GM21825 (cell line): ENCODE data around the gene PTPRT.

Experiments used
- ATAC-seq: cut with Tn5 transposase; IDR thresholded peaks from one replicate; pipeline ENCODE4 v1.9.1; 2021; ENCODE audit warnings: mild to moderate bottlenecking, moderate library complexity; ENCODE audit not compliant: unreplicated experiment

PTPRT gene

DNA sequence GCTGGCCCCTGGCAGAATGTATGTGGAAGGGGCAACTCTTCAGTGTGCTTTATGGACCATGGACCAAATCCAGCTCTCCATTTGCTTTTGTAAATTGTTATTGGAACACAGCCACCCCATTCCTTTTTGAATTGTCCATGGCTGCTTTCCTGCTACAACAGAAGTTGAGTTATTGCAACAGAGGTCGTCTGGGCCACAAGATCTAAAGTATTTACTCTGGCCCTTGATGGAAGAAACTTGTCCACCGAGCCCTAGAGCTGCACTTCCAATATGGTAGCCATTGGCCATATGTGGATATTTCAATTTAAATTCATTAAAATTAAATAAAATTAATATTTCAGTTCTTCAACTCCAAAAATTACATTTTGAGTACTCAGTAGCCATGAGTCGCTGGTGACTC lies 543.5 kb downstream of the PTPRT start:
- ATAC-seq, result no peak

DNA sequence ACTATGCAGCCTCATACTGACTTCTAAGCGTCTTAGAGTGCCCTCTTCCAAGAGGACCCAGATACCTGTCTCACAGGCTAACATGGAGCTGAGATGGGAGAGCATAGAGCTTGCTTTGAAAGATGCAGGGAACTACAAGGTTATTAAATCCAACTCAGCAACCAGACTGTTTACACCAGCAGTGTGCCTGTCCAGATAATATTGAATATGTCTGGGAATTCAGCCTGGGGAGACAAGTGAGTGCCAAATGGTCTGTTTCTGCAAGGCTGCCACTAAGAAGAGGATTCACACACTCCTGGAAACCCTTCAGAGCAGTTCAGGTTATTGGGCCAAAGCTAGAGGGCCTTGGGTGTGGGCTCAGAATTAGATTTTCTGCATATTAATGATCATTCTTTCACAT lies 547.8 kb downstream of the PTPRT start:
- no peak for ATAC-seq

DNA sequence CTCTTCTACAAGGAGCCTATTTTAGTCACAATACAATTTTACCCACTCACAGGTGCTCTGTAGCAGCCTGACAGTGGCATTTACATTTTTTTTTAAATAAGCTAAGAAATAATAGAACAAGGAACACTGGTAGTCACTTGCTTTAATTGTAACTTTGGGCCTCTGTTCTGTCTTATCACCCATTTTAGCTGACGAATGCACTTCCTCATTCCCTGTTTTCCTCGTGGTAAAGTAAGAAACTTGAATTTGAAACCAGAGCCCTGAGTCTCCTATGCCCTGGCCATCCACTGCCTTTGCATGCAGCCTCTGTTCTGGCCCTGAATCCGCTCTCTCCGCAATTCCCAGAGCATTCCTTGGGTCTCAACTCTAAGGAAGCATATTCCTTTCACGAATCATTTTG lies 550.6 kb downstream of the PTPRT start:
- no peak for ATAC-seq

DNA sequence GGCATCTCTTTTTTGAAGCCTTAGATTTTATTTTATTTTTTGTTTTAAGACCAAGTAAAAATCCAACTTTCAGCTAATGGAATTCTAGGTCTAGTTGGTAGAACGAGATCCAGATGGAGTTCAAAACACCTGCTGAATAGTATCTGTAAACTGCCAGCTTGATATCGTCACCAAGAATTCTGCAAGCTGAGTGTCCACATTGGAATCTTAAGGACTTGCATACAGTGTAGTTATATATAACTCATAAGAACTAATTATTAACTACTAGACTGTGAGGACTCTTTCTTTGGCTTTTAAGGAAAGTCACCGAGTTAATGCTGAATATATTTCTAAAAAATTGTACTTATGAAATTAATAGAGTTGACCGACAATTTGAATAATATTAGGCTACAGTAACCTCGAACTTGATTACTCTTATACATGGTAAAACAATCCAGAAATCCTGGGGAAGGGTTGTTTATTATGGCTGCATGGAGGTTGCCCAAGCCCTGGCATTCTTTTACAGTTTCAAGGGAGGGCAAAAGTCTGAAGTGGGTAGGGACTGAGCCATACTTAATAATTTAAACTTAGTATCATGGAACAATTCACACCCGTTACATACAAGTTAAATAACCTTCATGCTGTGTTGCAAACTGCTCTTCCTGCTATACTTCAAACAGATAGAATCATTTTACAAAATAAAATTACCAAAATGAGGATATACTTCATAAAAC lies 553.9 kb downstream of the PTPRT start:
- no peak for ATAC-seq

DNA sequence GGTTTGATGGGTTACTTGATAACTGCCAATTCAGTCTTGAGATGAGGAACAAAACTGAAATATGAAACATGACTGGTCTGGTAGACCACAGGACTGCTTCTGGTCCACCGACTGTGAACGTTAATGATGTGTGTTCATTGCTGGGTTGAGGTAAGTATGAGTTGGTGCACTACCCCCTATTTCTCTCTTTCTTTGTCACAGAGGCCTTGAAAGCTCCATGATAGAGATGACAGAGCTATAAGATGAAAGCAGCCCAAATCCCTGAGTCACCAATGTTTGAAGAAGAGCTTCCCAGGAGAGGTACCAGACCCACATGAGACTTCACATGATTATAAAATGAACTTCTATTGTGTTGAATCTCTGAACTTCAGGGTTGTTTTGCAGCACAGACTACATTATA lies 555.5 kb downstream of the PTPRT start:
- no peak for ATAC-seq

DNA sequence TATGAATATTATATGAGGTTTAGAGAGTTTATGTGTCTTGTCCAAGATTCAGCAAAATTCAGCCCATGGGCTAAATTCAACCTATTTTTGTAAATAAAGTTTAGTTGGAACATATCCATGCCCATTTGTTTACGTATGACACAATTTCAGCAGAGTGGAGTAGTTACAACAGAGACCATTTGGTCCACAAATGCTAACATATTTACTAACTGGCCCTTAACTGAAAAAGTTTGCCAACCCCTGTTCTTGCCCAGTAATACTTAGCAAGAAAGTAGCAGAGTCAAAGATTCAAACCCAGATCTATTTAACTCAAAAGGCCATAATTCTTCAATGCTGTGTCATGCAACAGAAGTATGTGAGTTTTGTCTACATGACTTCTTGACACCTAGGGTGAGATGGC lies 561.0 kb downstream of the PTPRT start:
- ATAC-seq, result no peak

DNA sequence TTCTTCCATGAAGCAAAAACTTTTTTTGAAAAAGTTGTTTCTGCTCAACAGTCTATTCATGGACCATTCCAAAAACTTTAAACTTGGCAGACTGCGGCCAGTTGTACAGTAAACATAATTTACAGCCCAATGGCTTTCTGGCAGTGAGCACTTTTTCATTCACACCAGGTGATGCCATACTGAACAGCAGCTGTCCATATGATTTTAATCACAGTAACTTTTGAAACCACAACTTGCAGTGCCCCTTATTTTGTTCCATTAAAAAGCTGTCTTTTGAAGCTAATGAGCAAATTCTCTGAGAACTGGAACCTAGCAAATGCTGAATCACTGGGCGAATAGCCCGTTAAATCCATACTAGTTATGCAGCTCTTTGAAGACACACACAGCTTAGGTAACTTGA lies 576.6 kb downstream of the PTPRT start:
- ATAC-seq, result no peak

DNA sequence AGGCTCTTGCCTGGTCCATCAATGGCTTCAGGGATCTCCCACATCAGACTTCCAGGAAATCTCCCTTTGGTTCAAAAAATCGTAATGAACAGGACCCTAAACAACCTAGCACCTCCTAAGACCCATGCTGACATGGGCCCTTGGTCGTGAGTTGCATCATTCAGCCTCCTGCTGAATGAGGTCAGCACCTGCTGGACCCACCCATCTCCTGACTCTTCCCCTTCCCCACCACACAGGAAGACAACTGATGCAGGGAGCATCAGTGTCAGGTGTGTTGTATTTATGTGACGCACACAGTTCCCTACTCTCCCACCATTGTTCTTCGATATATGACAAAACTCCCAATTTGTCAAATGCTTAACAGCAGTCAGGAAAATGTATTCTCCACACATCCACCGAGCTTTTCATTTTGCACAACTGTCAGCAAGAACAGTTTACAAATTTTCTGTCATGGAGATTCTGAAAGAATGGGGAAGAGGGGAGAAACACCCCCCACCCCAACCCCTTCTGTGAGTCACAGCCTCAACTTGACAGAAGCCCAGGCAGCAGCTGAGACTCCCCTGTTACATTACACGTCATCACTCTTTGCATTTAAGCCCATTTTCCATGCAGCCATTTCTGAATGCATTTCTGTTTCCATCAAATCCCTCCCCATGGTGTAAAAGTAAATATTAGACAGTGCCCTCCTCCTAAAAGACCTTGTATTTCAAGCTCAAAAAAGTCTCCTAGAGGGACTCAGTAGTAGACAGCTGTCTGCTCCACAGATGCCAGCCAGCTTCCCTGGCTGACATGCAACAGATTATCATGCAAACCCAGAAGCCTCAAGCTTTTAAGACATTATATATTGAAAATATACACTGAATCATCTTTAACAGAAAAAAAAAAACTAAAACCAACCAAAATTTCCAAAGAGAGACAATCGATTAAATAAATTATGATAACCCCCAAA lies 577.5 kb downstream of the PTPRT start:
- ATAC-seq, result no peak

DNA sequence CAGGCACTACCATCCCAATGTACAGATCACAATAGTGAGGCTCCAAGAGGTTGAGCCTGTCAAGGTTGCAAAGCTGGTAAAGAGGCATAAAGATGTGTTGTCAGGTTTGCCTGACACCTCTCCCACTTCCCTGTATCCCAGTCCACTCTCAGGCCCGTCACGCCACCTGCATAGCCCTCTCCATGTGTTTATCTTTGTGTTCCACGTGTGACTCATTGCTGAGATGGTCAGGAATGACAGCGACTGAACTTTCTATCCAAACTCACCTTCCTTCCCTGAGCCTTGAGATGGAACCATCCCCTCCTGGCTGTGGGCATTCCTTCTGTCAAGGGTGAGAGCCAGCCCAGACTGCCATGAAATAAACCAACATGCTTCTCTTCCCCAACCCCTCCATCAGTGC lies 578.3 kb downstream of the PTPRT start:
- no peak for ATAC-seq

DNA sequence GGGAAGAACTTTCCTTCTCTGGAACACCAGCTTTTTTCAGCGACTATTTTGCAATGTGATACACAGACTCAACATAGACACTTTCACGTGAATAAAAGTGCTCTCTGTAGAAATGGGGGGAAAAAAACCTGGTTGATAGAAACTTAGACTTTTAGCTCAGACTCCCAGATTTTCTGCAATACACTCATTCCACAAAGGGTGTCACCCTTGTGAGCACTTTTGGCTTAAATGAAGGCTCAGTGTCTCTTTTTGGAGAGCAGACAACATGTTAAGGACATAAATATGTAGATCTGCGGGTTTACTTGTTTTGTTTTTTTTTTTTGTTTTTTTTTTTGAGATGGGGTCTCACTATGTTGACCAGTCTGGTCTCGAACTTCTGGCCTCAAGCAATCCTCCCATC lies 579.6 kb downstream of the PTPRT start:
- no peak for ATAC-seq

DNA sequence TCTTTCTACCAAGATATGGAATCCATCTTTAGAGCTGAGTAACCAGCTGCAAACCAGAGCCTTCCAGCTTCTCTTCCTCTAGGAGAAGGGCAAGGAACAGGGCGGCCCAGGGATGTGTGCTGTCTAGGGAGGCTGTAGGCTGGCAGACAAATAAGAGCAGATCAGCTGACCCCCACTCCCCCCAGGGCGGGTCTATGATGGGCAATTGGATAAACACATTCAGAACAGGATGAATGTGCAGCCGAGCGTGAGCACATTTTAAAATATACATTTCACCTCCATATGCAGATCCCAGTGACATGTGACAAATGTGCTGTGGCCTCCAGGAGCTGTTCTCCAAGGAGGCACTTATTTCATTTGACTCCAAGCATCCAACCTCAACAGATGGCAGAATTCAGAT lies 580.1 kb downstream of the PTPRT start:
- ATAC-seq, result no peak

DNA sequence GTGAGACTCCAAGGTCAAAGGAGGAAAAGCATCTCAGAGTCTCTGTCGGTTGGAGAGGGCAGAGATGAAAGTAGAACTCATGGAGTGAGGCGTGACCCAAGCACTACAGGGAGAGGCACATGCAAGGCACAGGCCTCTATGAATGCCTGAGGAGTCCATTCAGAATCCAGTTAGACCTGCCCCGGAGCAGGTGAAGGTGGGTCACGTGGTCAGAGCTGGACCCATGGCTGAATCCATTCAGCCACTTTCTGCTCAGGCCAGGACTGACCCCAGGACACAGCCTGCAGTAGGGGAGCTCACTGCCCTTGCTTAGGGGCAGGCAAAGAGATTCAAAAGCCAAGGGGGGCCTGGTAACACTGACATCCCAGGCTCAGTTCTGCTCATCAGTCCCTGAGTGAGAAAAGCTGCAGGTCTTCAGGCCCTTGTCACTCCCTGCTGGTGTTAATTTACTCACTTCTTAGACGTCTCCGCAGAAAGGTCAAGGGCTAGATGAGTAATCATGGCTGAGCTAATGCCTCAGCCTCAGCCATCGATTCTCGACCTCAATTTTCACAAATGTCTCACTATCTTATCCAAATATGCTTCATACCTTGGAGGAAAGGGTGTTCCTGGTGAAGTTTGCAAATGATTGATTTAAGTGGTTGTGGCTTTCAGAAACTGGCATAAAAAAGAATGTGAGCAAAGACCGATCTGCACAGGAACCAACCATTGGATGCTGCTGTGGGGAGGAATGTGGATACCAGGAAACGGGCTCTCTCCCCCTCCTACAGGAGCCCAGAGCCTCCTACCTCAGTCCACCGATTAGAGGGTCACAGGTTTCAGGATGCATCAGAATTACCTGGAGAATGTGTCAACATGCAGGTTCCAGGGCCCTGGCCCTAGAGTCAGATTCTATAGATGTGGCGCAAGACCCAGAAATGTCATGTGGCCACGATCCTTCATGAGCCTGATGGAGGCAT lies 584.4 kb downstream of the PTPRT start:
- no peak for ATAC-seq

DNA sequence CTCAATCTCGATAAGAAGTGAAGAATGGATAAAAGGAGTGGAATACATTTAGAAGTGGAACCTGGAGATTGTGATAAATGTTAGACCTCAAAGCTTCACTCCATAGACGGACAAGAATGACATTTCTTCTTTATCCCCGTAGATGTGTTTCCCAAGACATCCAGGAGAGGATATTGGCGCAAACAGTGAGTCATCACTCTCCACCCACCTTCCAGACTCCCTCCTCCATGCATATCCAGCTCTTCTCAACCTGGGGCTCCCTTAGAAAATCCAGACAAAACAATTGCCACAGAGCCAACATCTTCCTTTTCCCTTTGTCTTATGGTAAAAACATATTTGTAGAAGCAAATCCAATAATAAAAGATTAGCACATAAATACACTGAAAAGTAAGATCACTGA lies 586.1 kb downstream of the PTPRT start:
- ATAC-seq, result no peak

DNA sequence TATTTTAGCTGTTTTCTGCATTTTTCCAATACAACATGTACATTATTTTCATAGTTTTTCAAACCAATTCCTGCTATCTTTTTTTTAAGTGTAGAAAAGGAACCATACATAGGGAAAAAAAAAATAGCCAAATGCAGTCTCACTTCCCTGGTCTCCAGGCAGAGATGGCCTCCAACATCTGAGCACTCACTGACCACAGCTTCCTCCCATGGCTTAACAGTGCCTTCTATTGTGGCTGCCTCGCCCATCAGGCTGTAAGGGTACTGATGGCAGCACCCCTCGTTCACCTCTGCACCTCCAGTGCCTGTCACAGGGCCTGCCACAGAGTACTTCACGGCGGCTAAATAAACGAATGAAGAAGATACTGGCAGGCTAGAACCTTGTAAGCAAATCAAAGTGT lies 591.1 kb downstream of the PTPRT start:
- ATAC-seq, result no peak

DNA sequence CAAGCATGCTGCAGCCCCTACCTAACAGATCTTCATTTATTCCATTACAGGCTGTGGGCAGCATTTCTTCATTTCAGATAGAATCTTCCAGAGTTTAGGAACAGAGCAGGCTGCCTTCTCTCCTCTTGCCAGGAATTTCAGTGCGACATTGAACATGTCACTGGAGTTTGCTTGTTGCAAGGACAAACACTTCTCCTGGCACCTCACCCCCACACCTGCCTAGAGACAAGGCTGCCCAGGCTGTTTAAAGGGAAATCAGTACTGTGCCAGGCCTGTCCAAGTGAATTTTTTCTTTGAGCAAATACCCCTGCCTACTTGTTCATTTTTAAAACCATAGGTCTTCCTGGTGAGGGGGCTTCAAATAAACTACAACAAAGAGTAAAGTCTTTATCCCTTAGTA lies 594.1 kb downstream of the PTPRT start:
- ATAC-seq, result no peak

DNA sequence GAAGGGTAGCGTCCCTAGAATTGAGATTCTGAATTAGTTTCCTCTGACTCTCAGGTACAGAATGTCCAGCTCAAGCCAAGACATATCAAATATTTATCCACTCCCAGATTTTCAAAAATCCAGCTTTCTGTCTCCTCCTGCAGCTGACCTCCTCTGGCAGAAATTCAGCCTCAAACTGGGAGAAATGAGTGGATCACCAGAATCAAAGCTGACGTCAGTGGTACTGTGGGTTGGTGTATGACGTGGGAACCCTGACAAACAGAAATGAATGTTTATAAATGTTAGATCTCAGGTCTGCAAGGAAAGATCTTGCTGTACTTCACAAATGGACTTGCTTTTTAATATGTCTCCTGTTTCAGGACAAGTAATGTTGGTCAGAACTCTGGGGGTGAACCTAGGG lies 595.0 kb downstream of the PTPRT start:
- ATAC-seq, result no peak

DNA sequence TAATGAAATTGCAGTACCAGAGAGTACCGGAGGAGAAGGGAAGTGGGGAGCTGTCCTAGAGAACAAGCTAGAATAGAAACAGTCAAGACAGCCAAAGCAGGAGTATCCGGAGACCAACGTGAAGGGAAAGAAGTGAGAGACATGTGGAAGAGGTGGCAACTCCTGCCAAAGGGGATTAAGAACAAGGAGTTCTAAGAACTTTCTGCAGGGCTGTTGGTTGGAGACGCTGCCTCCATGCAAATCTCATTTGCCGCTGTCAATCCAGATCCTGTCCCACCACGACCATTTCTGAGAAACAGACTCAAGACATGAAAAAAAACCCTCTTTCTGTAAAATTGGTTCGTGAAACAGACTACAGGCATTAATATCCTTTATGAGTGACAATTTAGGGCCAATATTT lies 595.7 kb downstream of the PTPRT start:
- no peak for ATAC-seq

DNA sequence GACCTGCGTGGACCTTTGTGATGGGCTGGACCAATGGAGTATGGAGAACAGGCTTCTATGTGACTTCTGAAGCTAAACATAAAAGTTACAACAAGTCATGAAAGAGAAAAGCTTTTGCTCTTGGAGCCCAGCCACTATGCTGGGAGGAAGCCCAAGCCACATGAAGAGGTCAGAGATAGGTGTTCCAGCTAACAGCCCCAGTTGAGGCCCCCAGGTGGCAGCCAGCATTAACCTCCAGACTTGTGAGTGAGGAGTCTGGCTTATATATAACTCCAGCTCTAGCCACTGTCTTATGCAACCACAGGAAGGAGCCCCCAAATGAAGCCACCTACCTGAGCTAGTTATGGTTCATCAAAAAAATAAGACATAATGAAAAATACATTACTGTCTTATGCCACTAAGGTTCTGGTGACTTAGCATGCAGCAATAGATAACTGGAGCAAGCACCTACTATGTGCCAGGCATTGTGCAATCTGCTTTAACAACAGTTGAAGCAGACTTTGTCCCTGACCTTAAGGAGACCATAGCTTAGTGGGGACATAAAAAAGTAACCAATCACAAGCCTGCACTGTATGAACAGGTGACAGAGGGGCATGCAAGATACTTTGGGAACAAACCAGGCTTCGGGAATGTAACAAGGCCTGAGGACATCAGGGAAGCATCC lies 599.6 kb downstream of the PTPRT start:
- ATAC-seq, result no peak

DNA sequence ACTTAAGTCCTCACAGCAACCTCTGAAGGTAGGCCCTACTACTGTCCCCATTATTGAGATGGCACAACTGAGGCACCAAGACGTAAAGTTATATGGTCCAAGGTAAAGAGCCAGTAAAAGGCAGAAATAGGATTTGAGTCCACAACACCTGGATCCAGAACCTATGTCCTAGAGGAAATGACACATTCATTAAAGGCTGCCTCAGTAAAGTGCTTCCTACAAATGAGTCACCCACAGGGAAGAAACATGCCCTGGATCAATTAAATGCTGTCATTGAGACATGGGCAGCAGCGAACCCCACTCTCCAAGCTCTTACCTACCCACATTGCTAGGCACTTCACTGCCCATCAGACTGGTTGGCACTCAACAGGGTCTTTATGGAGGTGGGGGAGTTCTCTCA lies 600.9 kb downstream of the PTPRT start:
- no peak for ATAC-seq

DNA sequence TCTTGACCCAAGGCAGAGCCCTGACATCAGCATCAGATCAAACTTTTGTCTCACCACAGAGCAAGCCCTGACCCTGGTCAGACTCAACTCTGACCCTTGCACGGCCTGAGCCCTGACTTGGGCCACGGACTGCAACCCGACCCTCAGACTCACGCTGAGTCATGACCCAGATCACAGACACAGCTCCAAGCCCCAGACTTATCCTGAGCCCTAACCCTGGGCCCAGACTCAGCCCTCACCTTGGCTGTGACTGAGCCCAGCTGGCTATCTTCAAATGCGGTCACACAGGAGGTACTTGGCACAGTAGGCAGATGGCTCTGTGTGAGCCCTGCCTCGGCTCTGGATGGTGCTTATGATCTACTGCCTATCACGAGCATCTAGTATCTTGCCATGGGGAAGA lies 602.3 kb downstream of the PTPRT start:
- no peak for ATAC-seq

DNA sequence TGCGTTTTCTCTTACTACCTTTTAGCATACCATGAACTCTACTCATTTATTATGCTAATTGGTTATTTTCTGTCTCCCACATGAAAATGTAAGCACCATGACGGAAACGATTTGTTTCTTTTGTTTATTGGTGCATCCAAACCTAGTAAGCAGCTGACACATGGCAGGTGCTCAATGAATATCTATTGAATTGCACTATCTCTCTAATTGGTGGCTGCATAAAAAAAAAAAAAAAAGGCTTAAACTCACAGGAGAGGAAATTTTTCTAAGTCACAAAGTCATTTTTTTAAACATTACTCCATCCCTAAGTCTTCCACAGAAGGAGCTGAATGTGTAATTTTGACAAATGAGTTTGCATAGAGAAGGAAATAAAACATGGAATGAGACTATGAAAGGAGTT lies 608.4 kb downstream of the PTPRT start:
- ATAC-seq, result no peak
